Mammary epithelial cell (primary cell): Measurements from ENCODE around the gene KIF26A.

Experiments
- CTCF ChIP-seq, 2 donors: IDR thresholded peaks in 1 of 2; conservative IDR thresholded peaks in 1 of 2; 2 replicates each; pipeline ENCODE4 v1.5.1; 2011 to 2012; ENCODE audit warnings: inconsistent platforms in 2 of 2, low read length in 2 of 2, mild to moderate bottlenecking in 2 of 2, control low read depth in 1 of 2, low read depth in 1 of 2; ENCODE audit not compliant: insufficient read depth in 1 of 2; ENCODE audit errors: extremely low read depth in 1 of 2
- EZH2 ChIP-seq: IDR thresholded peaks from 2 replicates; pipeline ENCODE4 v1.6.1; 2012; ENCODE audit warnings: low read length, inconsistent platforms, borderline replicate concordance

DNA sequence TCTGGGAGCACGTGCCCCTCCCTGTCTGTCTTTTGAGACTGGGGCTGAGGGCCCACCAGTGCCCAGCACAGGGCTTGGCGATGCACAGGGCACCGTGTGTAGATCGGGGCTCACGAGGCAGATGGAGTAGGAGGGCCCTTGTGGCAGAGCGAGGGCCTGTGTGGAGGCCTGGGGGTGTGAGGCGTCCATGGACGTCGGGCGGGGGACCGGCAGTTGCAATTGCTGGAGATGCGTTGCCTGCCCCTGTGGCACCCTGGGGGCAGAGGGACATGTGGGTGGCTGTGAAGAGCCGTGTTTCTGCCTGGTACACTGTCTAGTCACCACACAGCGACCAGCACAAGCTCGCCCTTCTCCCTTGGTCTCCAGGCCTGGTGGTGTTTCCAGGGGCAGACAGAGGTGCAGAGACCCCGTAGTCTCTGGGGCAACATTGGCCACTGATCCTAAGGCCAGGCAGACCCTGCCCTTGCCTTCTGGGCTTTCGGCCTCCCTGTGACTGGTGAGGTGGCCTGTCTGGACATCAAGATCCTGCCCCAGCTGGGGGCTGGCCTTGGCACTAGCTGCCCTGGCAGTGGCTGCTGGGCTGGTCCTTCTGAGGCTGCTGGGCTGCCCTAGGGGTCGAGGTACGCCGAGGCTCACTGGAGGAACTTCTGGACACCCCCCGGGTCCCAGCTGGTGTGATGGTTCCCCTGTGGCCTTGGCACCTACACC, 14.5 kb downstream of the KIF26A start:
- TF ChIP-seq EZH2 (no peak), CTCF (conservative IDR thresholded peaks at IDR 0.05 in 1 of 2, IDR thresholded peaks at IDR 0.05 in 1 of 2; ENCODE audit: extremely low read depth in 1 of 2, insufficient read depth in 1 of 2, low read depth in 1 of 2, low read length in 2 of 2) (no peak)
